Measurements from ENCODE around the gene MYOM1.
"Not testable (repeated sequence)": the region's sequence is repeated elsewhere in the genome, so short reads cannot be mapped to it uniquely, and the experiment has no call there.

Gene MYOM1

GRCh38 chr18:3056311-3056710 is 163.5 kb downstream of the MYOM1 start:
- DNase-seq (ENCODE audit: low read depth), result no peak

GRCh38 chr18:3055816-3056215 is 164.0 kb downstream of the MYOM1 start:
- DNase-seq (ENCODE audit: low read depth), result no peak

GRCh38 chr18:3055186-3055728 is 164.5 kb downstream of the MYOM1 start:
- no peak for DNase-seq (ENCODE audit: low read depth)

- DNase-seq (ENCODE audit: low read depth), result no peak
These were observed 165.0 kb downstream of the MYOM1 start for GRCh38 chr18:3054780-3055179.

- no peak for DNase-seq (ENCODE audit: low read depth)
These were observed 165.6 kb downstream of the MYOM1 start for GRCh38 chr18:3054214-3054613.

- DNase-seq (ENCODE audit: low read depth), result no peak
These were observed 166.7 kb downstream of the MYOM1 start for GRCh38 chr18:3053081-3053480.

GRCh38 chr18:3052411-3052758 is 167.4 kb downstream of the MYOM1 start:
- DNase-seq (ENCODE audit: low read depth), result no peak

- no peak for DNase-seq (ENCODE audit: low read depth)
These were observed 167.9 kb downstream of the MYOM1 start for GRCh38 chr18:3051718-3052410.

GRCh38 chr18:3049897-3050454 is 169.8 kb downstream of the MYOM1 start:
- not testable (repeated sequence) for DNase-seq (ENCODE audit: low read depth)

GRCh38 chr18:3048820-3049349 is 170.9 kb downstream of the MYOM1 start:
- DNase-seq (ENCODE audit: low read depth), result no peak

GRCh38 chr18:3048121-3048520 is 171.6 kb downstream of the MYOM1 start:
- no peak for DNase-seq (ENCODE audit: low read depth)

GRCh38 chr18:3046216-3046808 is 173.5 kb downstream of the MYOM1 start:
- DNase-seq (ENCODE audit: low read depth), result no peak

GRCh38 chr18:3044931-3045698 is 174.7 kb downstream of the MYOM1 start:
- no peak for DNase-seq (ENCODE audit: low read depth)

GRCh38 chr18:3042379-3042778 is 177.4 kb downstream of the MYOM1 start:
- no peak for DNase-seq (ENCODE audit: low read depth)

GRCh38 chr18:3041843-3042242 is 177.9 kb downstream of the MYOM1 start:
- DNase-seq (ENCODE audit: low read depth), result no peak

GRCh38 chr18:3040881-3041280 is 178.9 kb downstream of the MYOM1 start:
- DNase-seq (ENCODE audit: low read depth), result no peak

GRCh38 chr18:3040173-3040572 is 179.6 kb downstream of the MYOM1 start:
- no peak for DNase-seq (ENCODE audit: low read depth)

GRCh38 chr18:3037423-3037915 is 182.3 kb downstream of the MYOM1 start:
- DNase-seq (ENCODE audit: low read depth), result no peak

GRCh38 chr18:3036108-3036507 is 183.7 kb downstream of the MYOM1 start:
- no peak for DNase-seq (ENCODE audit: low read depth)

- no peak for DNase-seq (ENCODE audit: low read depth)
These were observed 184.1 kb downstream of the MYOM1 start for GRCh38 chr18:3035635-3036034.

- DNase-seq (ENCODE audit: low read depth), result no peak
These were observed 187.0 kb downstream of the MYOM1 start for GRCh38 chr18:3032721-3033120.

GRCh38 chr18:3029215-3029952 is 190.4 kb downstream of the MYOM1 start:
- DNase-seq (ENCODE audit: low read depth), result no peak
